ENCODE results near the gene TTBK2.

- TF ChIP-seq EZH2 (IDR thresholded peaks at IDR 0.05) (no peak), CTCF (IDR thresholded peaks at IDR 0.05) (no peak)
Measured at GRCh38 chr15:42750306-42750705, 170.3 kb downstream of the TTBK2 start.

Measured in neural progenitor cell (in vitro differentiated cells).